Stimulated activated CD4-positive, alpha-beta T cell treated with anti-CD3 and anti-CD28 coated beads, Interleukin-2, amount 100 ng/mL, for 4 hours (primary cell): ENCODE results near the gene TRIM28.

Experiments
- DNase-seq: peaks from one replicate; pipeline ENCODE4 v3.0.0-alpha.2; 2020; ENCODE audit warnings: low read depth

TRIM28 gene

DNA sequence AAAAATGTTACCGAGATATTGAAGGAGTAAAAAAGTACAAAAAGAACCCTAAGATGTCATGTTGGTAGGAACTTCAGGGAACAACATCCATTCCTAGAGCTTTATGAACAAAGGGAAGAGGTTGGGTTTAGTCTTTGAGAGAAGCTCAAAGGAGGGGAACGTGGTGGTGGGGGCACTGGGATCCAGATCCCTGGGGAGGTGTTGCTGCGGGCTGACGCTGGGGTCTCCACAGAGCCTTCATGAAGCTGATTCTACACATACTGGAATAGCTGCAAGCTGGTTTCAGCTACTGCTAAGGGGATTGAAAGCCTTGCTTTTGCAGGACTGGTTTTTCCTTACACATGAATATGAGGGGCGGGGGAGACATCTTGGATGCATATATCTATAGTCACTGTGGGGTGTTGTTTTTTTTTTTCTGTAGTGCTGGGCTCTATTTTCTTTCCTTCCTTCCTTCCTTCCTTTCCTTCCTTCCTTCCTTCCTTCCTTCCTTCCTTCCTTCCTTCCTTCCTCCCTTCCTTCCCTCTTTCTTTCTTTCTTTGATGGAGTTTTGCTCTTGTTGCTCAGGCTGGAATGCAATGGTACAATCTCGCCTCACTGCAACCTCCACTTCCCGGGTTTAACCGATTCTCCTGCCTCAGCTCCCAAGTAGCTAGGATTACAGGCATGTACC lies 35.7 kb downstream of the TRIM28 start:
- DNase-seq, result no peak

DNA sequence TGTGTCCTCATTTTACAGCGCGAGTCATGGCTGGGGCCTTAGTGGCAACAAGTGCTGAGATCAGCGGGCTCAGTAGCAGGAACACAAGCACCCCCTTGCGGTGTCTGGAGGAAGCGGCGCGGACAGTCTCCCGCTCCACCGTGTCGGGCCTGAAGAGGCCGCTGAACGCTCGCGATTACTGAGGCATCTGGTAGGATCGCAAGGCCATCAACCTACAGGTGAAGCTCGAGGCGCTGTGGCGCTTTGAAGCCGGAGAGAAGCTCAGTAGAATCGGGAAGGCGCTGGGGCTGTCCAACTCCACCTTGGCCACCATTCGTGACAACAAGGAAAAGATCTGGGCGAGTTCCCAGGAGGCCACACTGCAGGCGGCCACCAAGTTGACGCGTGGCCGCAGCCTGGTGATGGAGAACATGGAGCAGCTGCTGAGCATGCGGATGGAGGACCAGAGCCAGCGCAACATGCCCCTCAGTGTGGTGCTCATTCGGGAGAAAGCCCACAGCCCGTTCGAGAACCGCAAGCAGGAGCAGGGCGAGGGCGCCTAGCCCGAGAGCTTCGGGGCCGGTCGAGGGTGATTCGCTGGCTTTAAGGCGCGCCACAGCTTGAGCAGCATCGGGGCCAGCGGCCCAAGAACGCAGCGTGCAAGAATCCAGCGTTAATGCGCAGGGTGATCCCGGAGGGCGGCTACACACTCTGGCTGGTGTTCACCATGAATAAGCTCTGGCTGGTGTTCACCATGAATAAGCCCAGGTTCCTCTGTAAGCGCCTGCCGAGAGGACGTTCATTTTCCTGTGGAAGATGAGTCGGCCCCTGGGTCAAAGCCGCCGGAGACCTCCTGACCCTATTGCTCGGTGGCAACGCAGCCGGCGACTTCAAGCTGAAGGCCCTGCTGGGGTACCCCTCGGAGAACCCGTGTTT lies 37.6 kb downstream of the TRIM28 start:
- peak; percentile 83 for DNase-seq

DNA sequence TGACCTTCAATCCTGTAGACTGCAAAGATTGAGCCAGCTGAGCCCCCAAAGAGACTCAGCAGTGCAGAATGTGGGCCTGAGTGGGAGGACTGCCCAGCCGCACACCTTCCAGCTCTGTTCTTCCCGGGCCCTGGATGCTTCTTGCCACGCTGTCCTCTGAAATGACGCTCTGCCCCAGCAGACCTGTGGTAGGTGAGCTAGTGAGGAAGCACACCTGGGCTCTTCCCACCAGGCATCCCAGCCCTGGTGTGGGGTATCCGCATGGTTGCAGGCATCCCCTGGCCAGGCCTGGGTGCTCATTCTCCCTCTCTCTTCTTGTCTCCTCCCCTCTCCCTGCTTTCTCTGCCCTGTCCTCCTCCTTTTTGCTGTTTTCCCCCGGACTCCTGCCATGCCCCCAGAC lies 39.1 kb downstream of the TRIM28 start:
- DNase-seq, result no peak

DNA sequence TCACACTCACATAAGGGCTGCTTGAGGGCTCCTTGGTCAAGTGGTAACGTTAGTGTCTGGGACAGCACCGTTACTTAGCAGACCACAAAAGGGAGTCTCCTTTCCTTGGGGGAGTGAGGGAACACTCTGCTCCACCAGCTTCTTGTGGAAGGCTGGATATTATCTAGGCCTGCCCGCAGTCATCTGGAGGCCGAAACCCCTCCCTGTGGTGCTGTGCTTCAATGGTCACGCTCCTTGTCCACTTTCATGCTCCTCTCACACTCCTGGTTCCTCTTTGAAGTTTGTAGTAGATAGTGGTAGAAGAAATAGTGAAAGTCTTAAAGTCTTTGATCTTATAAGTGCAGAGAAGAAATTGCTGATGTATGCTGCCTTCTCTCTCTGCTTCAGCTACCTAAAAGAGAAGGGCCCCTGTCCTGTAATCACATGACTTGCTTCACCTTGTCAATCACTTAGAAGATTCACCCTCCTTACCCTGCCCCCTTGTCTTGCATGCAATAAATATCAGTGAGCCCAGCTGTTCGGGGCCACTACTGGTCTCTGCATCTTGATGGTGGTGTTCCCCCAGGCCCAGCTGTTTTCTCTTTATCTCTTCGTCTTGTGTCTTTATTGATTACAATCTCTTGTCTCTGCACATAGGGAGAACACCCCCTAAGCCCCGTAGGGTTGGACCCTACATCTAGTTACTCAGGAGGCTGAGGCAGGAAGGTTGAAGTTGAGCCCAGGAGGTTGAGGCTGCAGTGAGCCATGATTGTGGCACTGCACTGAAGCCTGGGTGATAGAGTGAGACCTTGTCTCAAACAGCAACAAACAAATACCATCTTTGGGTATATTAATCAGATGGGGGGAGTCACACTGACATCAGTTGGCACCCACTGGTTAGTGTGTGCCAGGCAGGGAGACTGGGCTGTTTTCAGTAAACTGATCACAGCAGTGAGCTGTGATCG lies 40.9 kb downstream of the TRIM28 start:
- no peak for DNase-seq

DNA sequence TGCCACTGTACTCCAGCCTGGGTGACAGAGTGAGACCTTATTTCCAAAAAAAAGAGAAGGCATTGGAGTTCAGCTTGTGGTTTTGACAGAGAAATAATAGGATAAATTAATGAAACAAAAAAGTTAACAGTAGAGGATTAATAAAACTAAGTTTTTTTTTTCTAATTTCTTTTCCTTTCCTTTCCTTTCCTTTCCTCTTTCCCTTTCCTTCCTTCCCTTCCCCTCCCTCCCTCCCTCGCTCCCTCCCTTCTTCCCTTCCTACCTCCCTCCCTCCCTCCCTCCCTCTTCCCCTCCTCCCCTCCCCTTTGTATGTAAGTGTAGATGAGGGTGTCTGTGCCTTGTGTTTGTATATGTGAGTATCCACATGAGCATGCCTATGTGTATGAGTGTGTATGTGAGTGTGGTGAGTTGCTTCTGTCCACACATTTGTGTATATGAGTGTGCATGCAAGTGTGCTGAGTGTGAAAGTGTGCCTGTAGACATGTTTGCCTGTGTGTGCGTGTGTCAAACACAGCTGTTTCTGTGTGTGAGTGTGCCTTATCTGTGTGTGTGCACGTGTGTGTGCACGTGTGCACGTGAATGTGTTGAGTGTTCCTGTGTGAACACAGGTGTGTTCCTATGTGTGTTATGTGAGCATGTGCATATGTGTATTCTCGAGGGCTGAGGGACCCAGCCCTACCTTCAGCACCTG lies 41.7 kb downstream of the TRIM28 start:
- no peak for DNase-seq

DNA sequence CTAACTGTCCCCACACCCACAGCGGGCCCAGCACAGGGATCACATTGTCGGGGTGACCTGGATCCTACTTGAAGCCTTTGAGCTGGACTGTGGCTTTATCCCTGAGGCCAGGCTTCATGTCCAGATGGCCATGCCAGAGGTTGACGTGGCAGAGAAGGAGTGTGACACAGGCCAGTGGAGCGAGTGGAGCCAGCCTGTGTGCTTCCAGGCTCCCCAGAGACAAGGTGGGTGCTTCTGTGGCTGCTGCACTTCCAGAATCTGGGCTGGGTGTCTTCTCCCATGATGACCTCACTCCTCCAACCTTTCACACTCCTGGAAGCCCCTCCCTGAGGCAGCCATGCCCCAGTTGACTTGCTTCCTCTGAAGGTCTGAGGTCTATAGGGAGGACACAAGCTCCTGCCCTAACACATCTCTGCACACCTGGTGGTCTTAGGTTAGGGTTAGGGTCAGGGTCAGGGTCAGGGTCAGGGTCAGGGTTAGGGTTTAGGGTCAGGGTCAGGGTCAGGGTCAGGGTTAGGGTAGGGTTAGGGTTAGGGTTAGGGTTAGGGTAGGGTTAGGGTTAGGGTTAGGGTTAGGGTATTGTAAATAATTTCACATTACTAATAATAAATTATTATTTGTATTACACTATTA lies 42.4 kb downstream of the TRIM28 start:
- DNase-seq, result no peak
